ENCODE results near the gene SLC16A7. TPM values are rescaled to one million over a fixed set of nuclear protein-coding genes. Genes with fewer than 3 reads are reported as not detected.

Gene SLC16A7
- total and polyA plus RNA-seq, 9 of the 15 experiments (the other 6 are each of a cell fraction or from before 2014, with no cell fraction given), result 0.18 TPM; not detected in 8

- H3K4me3 ChIP-seq, result no peak overlapping the region
- no peak overlapping the region for H3K9ac ChIP-seq (ENCODE audit: insufficient read depth in 1 of 2, low read depth in 2 of 2, low read length in 2 of 2)
- DNase-seq (ENCODE audit: extremely low read depth in 1 of 4, low spot score in 3 of 4) (no peak), FAIRE-seq (no peak), ATAC-seq (no peak)
- H3K79me2 ChIP-seq (ENCODE audit: control insufficient read depth, insufficient read depth, low read length), result no peaks in the 10 kb centered on the region
- H2AFZ ChIP-seq (ENCODE audit: low read depth, low read length), result no peak overlapping the region
- no peak for TF ChIP-seq HDAC8 (tag; IDR thresholded peaks at IDR 0.05)
- no peak for TF ChIP-seq SUPT5H (IDR thresholded peaks at IDR 0.05)
- TF ChIP-seq ZBTB11 (CRISPR knock-in tag; IDR thresholded peaks at IDR 0.05), result no peak
- no peak for TF ChIP-seq SPI1 (IDR thresholded peaks at IDR 0.05; ENCODE audit: borderline replicate concordance, low read depth, low read length)
- TF ChIP-seq E2F3 (CRISPR knock-in tag; IDR thresholded peaks at IDR 0.05), result no peak
- no peak for TF ChIP-seq SIX5 (IDR thresholded peaks at IDR 0.05; ENCODE audit: borderline replicate concordance in 1 of 2, insufficient read depth in 1 of 2, low read depth in 1 of 2, low read length in 2 of 2)
- TF ChIP-seq, protein P1, sequence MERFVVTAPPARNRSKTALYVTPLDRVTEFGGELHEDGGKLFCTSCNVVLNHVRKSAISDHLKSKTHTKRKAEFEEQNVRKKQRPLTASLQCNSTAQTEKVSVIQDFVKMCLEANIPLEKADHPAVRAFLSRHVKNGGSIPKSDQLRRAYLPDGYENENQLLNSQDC (CRISPR knock-in tag; IDR thresholded peaks at IDR 0.05), result no peak
- no peak for TF ChIP-seq ETV6 (IDR thresholded peaks at IDR 0.05; ENCODE audit: borderline replicate concordance in 1 of 2, low read depth in 2 of 2, low read length in 1 of 2)
- no peak for TF ChIP-seq ETV6 (CRISPR knock-in tag; IDR thresholded peaks at IDR 0.05; ENCODE audit: borderline replicate concordance)
- no peak for TF ChIP-seq U2AF1 (optimal IDR thresholded peaks at IDR 0.05; ENCODE audit: low read depth, low read length)
- TF ChIP-seq NR2F6 (CRISPR knock-in tag; IDR thresholded peaks at IDR 0.05), result no peak
- no peak for TF ChIP-seq ZNF507 (tag; conservative IDR thresholded peaks at IDR 0.05)
- TF ChIP-seq CCNT2 (IDR thresholded peaks at IDR 0.05; ENCODE audit: borderline replicate concordance, extremely low read depth, insufficient read length, low read depth, low read length), result no peak
- in situ Hi-C loops (cut with MboI) (no loop called here), intact Hi-C loops (cut with micrococcal nuclease) (no loop called here)
- BruUV-seq (replicated peaks), result no TSS peak
- WGBS (ENCODE audit: insufficient coverage, low coverage, missing lambda C conversion rate), result 0% methylated on average over 2 of the region's 2 CpGs
- no peak overlapping the region for H3K27ac ChIP-seq (ENCODE audit: extremely low read depth, low read depth, low read length)
- no peaks in the 10 kb centered on the region for H3K4me1 ChIP-seq (replicated peaks in 1 of 2; ENCODE audit: control insufficient read depth in 2 of 2, insufficient read depth in 2 of 2, low read length in 2 of 2)
- H3K9me1 ChIP-seq (ENCODE audit: control insufficient read depth, insufficient read depth, low read length), result no peaks in the 10 kb centered on the region
- H3K9me3 ChIP-seq (replicated peaks; ENCODE audit: control insufficient read depth, insufficient read depth, low read depth, low read length), result no peaks in the 10 kb centered on the region
- H3K36me3 ChIP-seq (ENCODE audit: control insufficient read depth, insufficient read depth, low read length), result no peaks in the 10 kb centered on the region
- H4K20me1 ChIP-seq (replicated peaks; ENCODE audit: control insufficient read depth, insufficient read depth, low read length), result no peaks in the 10 kb centered on the region
- no peak overlapping the region for H3K4me2 ChIP-seq (ENCODE audit: insufficient read depth, low read length)
- no peaks in the 10 kb centered on the region for H3K27me3 ChIP-seq (ENCODE audit: control insufficient read depth in 2 of 2, insufficient read depth in 2 of 2, low read length in 2 of 2)
- CTCF ChIA-PET (ENCODE audit: low intra/inter-chr PET ratio), result no interaction called here
- POLR2A ChIA-PET, result no interaction called here
Measured at GRCh38 chr12:59724011-59724695, 128.3 kb downstream of the SLC16A7 start.
